HG02870 (cell line): Measurements from ENCODE around the gene CLEC16A.

ENCODE experiments used
- ATAC-seq: cut with Tn5 transposase; IDR thresholded peaks from one replicate; pipeline ENCODE4 v1.9.1; 2021; ENCODE audit warnings: mild to moderate bottlenecking, moderate library complexity; ENCODE audit not compliant: unreplicated experiment

The CLEC16A gene

GRCh38 chr16:11133344-11133943 lies 189.1 kb downstream of the CLEC16A start:
- ATAC-seq: no peak

- no peak for ATAC-seq
Measured at GRCh38 chr16:11134722-11135463, 190.5 kb downstream of the CLEC16A start.

- ATAC-seq: no peak
Measured at GRCh38 chr16:11135464-11135973, 191.2 kb downstream of the CLEC16A start.

GRCh38 chr16:11136600-11136999 lies 192.2 kb downstream of the CLEC16A start:
- ATAC-seq: no peak

GRCh38 chr16:11138022-11138768 lies 193.8 kb downstream of the CLEC16A start:
- ATAC-seq: no peak

- ATAC-seq: no peak
Measured at GRCh38 chr16:11138769-11139325, 194.5 kb downstream of the CLEC16A start.

- ATAC-seq: no peak
Measured at GRCh38 chr16:11139326-11140097, 195.1 kb downstream of the CLEC16A start.

- no peak for ATAC-seq
Measured at GRCh38 chr16:11140098-11140375, 195.7 kb downstream of the CLEC16A start.

GRCh38 chr16:11140466-11140865 lies 196.1 kb downstream of the CLEC16A start:
- no peak for ATAC-seq

GRCh38 chr16:11140867-11141266 lies 196.5 kb downstream of the CLEC16A start:
- ATAC-seq: no peak

GRCh38 chr16:11141409-11142260 lies 197.3 kb downstream of the CLEC16A start:
- no peak for ATAC-seq

GRCh38 chr16:11142261-11142630 lies 197.9 kb downstream of the CLEC16A start:
- ATAC-seq: no peak

GRCh38 chr16:11142951-11143350 lies 198.6 kb downstream of the CLEC16A start:
- ATAC-seq: no peak

GRCh38 chr16:11143372-11144035 lies 199.1 kb downstream of the CLEC16A start:
- no peak for ATAC-seq

GRCh38 chr16:11144122-11144521 lies 199.8 kb downstream of the CLEC16A start:
- ATAC-seq: no peak

GRCh38 chr16:11145173-11145818 lies 200.9 kb downstream of the CLEC16A start:
- no peak for ATAC-seq

- ATAC-seq: no peak
Measured at GRCh38 chr16:11145819-11146211, 201.5 kb downstream of the CLEC16A start.

GRCh38 chr16:11147033-11147753 lies 202.8 kb downstream of the CLEC16A start:
- no peak for ATAC-seq
